GM12892 (cell line): Measurements from ENCODE around the gene RARB.

Experiments used
- DNase-seq: peaks from one replicate; pipeline ENCODE4 v3.0.0; 2011; ENCODE audit not compliant: insufficient read length
- FAIRE-seq: peaks from 2 replicates; lab custom pipeline; 2011; peaks lifted over from hg19 to GRCh38; lab: Jason Lieb, UNC
- POLR2A ChIP-seq: IDR thresholded peaks from 2 replicates; pipeline ENCODE4 v1.6.1; 2011; ENCODE audit warnings: low read depth, low read length, control low read depth
- POLR2AphosphoS5 ChIP-seq: IDR thresholded peaks from 2 replicates; pipeline ENCODE4 v1.6.1; 2011; ENCODE audit warnings: low read depth, low read length, control low read depth
- TAF1 ChIP-seq: IDR thresholded peaks from 2 replicates; pipeline ENCODE4 v1.6.1; 2011; ENCODE audit warnings: low read depth, mild to moderate bottlenecking, control low read depth, low read length, borderline replicate concordance

RARB gene

GRCh38 chr3:25480811-25481210 lies 52.7 kb downstream of the RARB start:
- no peak for TF ChIP-seq POLR2A
- no peak for TF ChIP-seq TAF1
- no peak for TF ChIP-seq POLR2AphosphoS5
- DNase-seq (no peak), FAIRE-seq (no peak)

GRCh38 chr3:25481386-25481785 lies 53.3 kb downstream of the RARB start:
- TF ChIP-seq TAF1 (no peak), POLR2A (no peak), POLR2AphosphoS5 (no peak)
- no peak for DNase-seq
- no peak for FAIRE-seq

- FAIRE-seq: no peak
Measured at GRCh38 chr3:25483456-25483855, 55.4 kb downstream of the RARB start.

GRCh38 chr3:25485673-25486072 lies 57.6 kb downstream of the RARB start:
- no peak for TF ChIP-seq POLR2A
- no peak for TF ChIP-seq TAF1
- TF ChIP-seq POLR2AphosphoS5: no peak
- DNase-seq (no peak), FAIRE-seq (no peak)

More at GRCh38 chr3:25483456-25483855, 55.4 kb downstream of the RARB start:
- TF ChIP-seq POLR2A (no peak), POLR2AphosphoS5 (no peak), TAF1 (no peak)
- DNase-seq: no peak

GRCh38 chr3:25486932-25487331 lies 58.9 kb downstream of the RARB start:
- no peak for DNase-seq
- no peak for TF ChIP-seq POLR2AphosphoS5
- TF ChIP-seq POLR2A: no peak
- TF ChIP-seq TAF1: no peak
- no peak for FAIRE-seq

- TF ChIP-seq POLR2AphosphoS5: no peak
- TF ChIP-seq POLR2A: no peak
- TF ChIP-seq TAF1: no peak
- no peak for FAIRE-seq
- DNase-seq: no peak
Measured at GRCh38 chr3:25489858-25490593, 62.0 kb downstream of the RARB start.

- TF ChIP-seq POLR2A: no peak
- FAIRE-seq (no peak), DNase-seq (no peak)
Measured at GRCh38 chr3:25493246-25493645, 65.2 kb downstream of the RARB start.

- DNase-seq: no peak
- TF ChIP-seq POLR2A (no peak), TAF1 (no peak), POLR2AphosphoS5 (no peak)
- no peak for FAIRE-seq
Measured at GRCh38 chr3:25493786-25494185, 65.7 kb downstream of the RARB start.

- TF ChIP-seq POLR2AphosphoS5 (no peak), POLR2A (no peak), TAF1 (no peak)
- DNase-seq (no peak), FAIRE-seq (no peak)
Measured at GRCh38 chr3:25495304-25495703, 67.2 kb downstream of the RARB start.

- TF ChIP-seq POLR2AphosphoS5: no peak
- TF ChIP-seq TAF1: no peak
- no peak for TF ChIP-seq POLR2A
- FAIRE-seq (no peak), DNase-seq (no peak)
Measured at GRCh38 chr3:25495726-25496253, 67.7 kb downstream of the RARB start.

GRCh38 chr3:25497096-25497495 lies 69.0 kb downstream of the RARB start:
- FAIRE-seq (no peak), DNase-seq (no peak)
- TF ChIP-seq POLR2AphosphoS5: no peak
- TF ChIP-seq POLR2A: no peak

GRCh38 chr3:25500706-25501210 lies 72.7 kb downstream of the RARB start:
- DNase-seq: no peak
- FAIRE-seq: no peak
- TF ChIP-seq POLR2A: no peak
- no peak for TF ChIP-seq POLR2AphosphoS5
- no peak for TF ChIP-seq TAF1
